Adrenal gland (tissue), 5 donors: ENCODE measurements around the gene ATG2B.

Experiments
- CTCF ChIP-seq, 6 experiments: fragments of 450-650 bp in 4 of 6; fragments of 200-600 bp in 2 of 6; sonication (generic) in 1 of 6; IDR thresholded peaks; 1 replicate in 5 of 6; 2 replicates in 1 of 6; pipeline versions ENCODE4 v1.5.1 to v1.8.0; 2016 to 2021; ENCODE audit warnings: antibody characterized with exemption in 6 of 6, mild to moderate bottlenecking in 2 of 6, moderate library complexity in 1 of 6
- POLR2A ChIP-seq, 2 donors: fragments of 450-650 bp; IDR thresholded peaks; one replicate each; pipeline ENCODE4 v1.6.1; 2017; ENCODE audit warnings: antibody characterized with exemption in 2 of 2, mild to moderate bottlenecking in 2 of 2, moderate library complexity in 1 of 2
- donor health status: DM: no; HTN: no; CAD: no.

GRCh38 chr14:96309896-96310330, 53.2 kb downstream of the ATG2B start:
- TF ChIP-seq CTCF (IDR thresholded peaks at IDR 0.05) = no peak
- no peak for TF ChIP-seq POLR2A (IDR thresholded peaks at IDR 0.05)
